GM10847 (cell line): ENCODE measurements around the gene MIB2.

Experiments
- POLR2A ChIP-seq: IDR thresholded peaks from 2 replicates; pipeline ENCODE4 v1.6.1; 2011; ENCODE audit not compliant: insufficient read length; ENCODE audit errors: extremely low read depth

The MIB2 gene

GRCh38 chr1:1594602-1595260, 20.6 kb upstream of the MIB2 start:
- no peak for TF ChIP-seq POLR2A

- TF ChIP-seq POLR2A = no peak
Observed at GRCh38 chr1:1596493-1597274, 18.6 kb upstream of the MIB2 start.

GRCh38 chr1:1597275-1597930, 17.9 kb upstream of the MIB2 start:
- TF ChIP-seq POLR2A = no peak

- no peak for TF ChIP-seq POLR2A
Observed at GRCh38 chr1:1598051-1598719, 17.1 kb upstream of the MIB2 start.

GRCh38 chr1:1598720-1599029, 16.6 kb upstream of the MIB2 start:
- TF ChIP-seq POLR2A = no peak

- no peak for TF ChIP-seq POLR2A
Observed at GRCh38 chr1:1599030-1599934, 16.0 kb upstream of the MIB2 start.

GRCh38 chr1:1599935-1600860, 15.1 kb upstream of the MIB2 start, which contains the start of gene FNDC10:
Gene FNDC10 (minus strand): TSS chr1:1600135. CDS start chr1:1600015, 120 bp downstream.
- TF ChIP-seq POLR2A = no peak

- TF ChIP-seq POLR2A = no peak
Observed at GRCh38 chr1:1600861-1601563, 14.3 kb upstream of the MIB2 start.

GRCh38 chr1:1601564-1602303, 13.6 kb upstream of the MIB2 start:
- no peak for TF ChIP-seq POLR2A

GRCh38 chr1:1602304-1602967, 12.9 kb upstream of the MIB2 start:
- TF ChIP-seq POLR2A = no peak

GRCh38 chr1:1602968-1603506, 12.3 kb upstream of the MIB2 start:
- no peak for TF ChIP-seq POLR2A
